GM19452 (cell line): ENCODE data around the gene ELF3.
"Not testable (repeated sequence)": the region's sequence is repeated elsewhere in the genome, so short reads cannot be mapped to it uniquely, and the experiment has no call there.

Experiments
- ATAC-seq: cut with Tn5 transposase; IDR thresholded peaks from one replicate; pipeline ENCODE4 v1.9.1; 2021; ENCODE audit not compliant: unreplicated experiment

Gene ELF3

DNA sequence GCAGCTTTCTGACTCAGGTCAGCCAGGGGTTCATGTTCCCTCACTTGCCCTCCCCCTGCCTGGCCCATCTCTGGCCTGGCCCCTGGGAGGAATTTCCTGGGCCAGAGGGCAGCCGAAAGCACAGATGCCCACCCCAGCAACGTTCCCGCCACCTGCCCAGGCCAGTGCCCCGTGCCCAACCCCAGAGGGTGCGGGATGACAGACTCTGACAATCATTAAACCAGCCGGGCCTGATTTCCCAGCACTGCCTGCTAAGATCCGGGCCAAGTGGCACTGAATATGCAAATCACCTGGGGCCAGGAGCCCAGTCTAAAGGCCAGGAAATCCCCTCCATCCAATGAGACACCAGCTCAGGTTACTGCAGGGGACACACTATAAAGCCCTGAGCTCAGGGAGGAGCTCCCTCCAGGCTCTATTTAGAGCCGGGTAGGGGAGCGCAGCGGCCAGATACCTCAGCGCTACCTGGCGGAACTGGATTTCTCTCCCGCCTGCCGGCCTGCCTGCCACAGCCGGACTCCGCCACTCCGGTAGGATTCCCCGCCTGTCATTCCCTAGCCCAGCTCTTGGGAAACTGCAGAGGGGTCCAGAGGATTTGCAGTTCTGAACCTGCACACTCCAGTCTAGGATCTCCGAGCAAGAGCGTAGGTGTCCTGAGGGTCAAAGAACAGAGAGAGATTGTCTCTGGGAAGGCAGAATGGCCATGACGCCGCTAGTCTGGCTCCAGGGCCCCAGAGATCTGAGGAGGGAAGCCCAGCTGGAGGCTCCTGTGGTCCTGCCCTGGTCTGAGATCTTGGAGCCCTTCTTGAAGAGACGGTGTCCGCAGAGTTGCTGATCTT is at the start of gene ELF3:
ELF3 (plus strand) TSS at position 408 of the 836 bp plus-strand sequence. CDS start 550 bp downstream, outside the sequence.
- ATAC-seq: peak; percentile 75

DNA sequence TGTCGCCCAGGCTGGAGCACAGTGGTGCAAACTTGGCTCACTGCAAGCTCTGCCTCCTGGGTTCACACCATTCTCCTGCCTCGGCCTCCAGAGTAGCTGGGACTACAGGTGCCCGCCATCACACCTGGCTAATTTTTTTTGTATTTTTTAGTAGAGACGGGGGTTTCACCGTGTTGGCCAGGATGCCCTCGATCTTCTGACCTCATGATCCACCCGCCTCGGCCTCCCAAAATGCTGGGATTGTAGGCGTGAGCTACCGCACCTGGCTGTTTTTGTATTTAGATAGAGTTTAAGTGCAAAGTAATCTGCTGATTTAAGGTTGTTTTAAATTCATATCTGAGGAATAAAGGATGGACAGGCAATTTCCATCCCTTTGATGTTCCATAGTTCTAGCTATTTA is 48.0 kb upstream of the ELF3 start:
- not testable (repeated sequence) for ATAC-seq

DNA sequence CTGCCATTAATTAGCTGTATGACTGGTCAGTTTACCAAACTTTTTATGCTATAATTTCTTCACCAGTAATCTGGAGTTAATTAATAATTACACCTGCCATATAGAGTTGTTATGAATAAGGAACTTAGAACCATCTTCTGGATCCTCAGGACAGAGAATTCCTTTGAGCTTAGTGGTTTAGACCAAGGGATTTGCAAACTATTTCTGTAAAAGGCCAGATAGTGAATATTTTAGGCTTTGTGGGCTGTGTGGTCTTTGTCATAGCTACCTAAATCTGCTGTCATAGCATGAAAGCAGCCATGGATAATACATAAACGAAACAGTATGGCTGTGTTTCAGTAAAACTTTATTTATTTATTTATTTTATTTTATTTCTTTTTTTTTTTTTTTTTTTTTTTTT is 46.1 kb upstream of the ELF3 start:
- no peak for ATAC-seq

DNA sequence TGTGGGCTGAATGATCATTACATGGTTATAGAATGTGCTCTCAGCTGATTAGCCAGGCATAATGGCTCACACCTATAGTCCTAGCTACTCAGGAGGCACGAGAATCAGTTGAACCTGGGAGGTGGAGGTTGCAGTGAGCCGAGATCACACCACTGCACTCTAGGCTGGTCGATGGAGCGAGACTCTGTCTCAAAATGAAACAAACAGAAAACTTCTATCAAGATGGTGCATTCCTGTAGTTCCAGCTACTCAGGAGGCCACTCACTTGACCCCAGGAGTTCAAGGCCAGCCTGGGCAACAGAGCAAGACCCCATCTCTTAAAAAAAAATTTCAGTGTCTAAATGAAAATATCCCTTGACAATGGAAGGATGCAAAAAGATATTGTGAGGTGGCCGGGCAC is 44.2 kb upstream of the ELF3 start:
- ATAC-seq: no peak

DNA sequence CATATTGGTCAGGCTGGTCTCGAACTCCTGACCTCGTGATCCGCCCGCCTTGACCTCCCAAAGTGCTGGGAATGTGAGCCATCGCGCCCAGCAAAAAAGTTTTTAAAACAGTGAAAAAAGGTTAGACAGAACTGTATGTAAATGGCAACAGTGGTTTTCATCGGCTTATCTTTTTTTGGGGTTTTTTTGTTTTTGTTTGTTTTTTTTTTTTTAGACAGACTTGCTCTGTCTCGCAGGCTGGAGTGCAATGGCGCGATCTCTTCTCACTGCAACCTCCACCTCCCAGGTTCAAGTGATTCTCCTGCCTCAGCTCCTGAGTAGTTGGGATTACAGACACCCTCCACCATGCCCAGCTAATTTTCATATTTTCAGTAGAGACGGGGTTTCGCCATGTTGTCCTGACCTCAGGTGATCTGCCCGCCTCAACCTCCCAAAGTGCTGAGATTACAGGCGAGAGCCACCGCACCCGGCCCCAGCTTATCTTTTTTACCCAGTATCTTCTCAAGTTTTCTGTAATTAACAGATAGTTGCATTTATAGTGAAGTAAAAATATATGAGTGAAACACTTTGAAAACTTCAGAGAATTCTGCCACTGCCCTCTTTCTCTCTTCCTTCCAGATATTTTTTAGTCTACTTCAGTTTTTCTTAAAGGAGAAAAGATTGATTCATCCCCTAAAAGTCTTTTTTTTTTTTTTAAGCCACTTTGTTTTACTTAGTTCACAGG is 42.0 kb upstream of the ELF3 start:
- no peak for ATAC-seq

DNA sequence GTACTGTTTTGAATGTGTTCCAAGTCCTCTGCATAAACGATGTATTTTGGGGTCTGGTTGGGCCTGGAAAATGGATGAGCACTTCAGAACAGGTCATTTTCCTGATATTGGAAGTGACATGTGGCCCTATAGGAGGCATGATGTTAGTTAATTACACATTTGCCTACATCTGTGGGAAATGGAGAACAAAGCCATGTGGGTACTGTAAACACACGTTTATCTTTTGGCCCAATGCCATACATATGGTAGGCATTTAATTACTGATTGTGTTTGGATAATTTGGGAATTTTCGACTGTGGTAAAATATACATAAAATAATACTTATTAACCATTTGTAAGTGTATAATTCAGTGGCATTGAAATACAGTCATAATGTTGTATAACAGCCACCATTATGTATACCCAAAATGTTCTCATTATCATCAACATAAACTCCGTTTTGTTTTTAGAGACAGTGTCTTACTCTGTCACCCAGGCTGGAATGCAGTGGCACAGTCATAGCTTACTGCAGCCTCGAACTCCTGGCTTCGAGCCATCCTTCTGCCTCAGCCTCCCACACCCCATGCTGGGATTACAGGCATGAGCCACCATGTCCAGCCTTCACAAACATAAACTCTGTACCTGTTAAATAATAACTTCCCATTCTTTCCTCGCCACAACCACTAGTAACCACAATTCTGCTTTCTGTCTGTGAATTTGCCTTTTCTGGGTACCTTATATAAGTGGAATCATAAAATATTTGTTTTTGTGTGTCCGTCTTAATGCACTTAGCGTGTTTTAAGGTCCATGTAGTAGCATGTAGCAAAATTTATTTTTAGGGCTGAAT is 39.8 kb upstream of the ELF3 start:
- ATAC-seq: no peak

DNA sequence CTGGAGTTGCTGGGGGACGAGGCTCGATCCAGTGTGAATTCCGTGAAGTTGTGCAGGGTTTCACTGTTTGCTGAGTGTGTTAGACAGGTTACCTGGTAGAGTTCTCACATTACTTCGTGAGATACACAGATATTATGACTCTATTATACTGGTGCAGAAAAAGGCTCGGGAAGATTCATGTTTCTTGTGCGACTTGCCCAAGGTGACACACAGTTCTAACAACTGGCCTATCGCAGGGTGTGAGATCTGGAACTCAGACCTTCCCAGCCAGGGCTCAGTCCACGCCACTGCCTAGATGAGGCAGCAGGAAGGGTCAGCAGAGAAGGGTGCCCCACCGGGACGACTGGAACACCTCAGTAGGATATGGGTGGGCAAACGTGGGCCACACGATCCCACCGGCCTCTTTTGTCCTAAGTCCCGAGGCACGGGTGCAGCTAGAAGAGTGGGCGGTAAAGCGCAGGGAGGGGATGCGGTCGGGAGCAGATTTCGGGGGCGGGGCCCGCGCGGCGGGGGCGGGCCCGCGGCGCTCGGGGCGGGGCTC is 28.2 kb upstream of the ELF3 start:
- no peak for ATAC-seq

DNA sequence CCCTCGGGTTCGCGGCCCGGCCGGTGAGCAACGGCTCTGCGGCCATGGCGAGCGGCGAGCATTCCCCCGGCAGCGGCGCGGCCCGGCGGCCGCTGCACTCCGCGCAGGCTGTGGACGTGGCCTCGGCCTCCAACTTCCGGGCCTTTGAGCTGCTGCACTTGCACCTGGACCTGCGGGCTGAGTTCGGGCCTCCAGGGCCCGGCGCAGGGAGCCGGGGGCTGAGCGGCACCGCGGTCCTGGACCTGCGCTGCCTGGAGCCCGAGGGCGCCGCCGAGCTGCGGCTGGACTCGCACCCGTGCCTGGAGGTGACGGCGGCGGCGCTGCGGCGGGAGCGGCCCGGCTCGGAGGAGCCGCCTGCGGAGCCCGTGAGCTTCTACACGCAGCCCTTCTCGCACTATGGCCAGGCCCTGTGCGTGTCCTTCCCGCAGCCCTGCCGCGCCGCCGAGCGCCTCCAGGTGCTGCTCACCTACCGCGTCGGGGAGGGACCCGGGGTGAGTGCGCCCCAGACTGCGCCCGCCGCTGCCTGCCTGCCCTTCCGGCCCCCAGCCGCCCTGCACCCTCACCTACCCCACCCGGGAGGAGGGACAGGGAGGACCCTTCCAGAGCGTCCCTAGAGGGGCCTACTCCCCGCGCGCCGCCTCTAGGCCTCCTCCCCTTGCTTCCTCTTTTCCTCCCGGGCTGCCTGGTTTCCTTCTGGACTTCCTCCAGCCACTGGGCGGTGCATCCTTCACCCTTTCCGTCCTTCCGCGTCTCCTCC is 27.6 kb upstream of the ELF3 start, which contains the start of gene RNPEP:
RNPEP (plus strand) TSS at position 26 of the 757 bp plus-strand sequence; CDS start at position 45, 19 bp downstream.
- ATAC-seq: peak; percentile 79

DNA sequence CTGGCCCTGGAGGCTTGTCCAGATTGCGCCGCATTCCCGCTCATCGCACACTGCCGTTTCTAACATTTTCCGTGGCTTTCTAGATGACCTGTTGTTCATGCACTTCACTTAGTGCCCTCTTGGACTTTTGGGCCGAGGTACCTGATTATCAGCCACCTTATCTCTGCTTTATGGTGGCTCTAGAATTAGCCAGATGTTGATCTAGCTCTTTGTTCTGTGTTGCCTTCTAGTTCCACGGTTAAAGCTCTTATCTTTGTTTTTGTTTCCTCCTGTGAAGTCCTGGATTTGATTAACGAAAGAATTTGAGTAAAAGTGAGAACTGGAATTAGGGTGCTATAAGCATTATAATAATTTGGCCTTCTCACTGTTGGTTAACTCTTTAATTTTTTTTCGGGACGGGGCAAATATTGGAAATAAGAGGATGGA is 27.0 kb upstream of the ELF3 start:
- peak; percentile 24 for ATAC-seq

DNA sequence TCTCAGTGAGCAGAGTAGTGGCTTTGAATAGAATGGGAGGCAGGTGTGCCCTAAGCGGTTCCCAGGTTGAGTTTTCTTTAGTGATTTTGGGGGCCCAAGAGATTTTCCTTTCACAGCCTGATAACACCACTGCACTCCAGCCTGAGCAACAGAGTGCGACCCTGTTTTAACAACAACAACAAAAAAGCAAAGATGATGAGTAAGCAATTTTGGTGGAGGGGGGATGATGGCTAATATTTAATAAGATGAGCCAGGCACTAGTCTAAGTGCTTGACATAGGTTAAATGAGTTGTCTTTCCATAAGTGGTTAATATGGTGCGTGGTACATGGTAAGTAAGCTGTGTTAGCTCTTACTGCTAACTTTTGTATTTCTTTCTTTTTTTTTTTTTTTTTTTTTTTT is 25.9 kb upstream of the ELF3 start:
- ATAC-seq: no peak

DNA sequence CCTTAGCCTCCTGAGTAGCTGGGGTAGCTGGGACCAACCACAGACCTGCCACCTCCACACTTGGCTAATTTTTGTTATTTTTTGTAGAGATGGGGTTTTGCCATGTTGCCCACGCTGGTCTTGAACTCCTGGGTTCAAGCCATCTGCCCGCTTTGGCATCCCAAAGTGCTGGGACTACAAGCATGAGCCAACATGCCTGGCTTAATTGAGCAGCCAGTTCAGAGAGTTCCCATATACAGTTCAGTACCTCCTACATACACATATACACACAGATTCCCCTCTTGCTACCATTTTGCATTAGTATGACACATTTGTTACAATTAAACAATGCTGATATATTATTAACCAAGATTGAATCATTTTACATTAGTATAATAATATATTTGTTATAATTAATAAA is 25.0 kb upstream of the ELF3 start:
- no peak for ATAC-seq

DNA sequence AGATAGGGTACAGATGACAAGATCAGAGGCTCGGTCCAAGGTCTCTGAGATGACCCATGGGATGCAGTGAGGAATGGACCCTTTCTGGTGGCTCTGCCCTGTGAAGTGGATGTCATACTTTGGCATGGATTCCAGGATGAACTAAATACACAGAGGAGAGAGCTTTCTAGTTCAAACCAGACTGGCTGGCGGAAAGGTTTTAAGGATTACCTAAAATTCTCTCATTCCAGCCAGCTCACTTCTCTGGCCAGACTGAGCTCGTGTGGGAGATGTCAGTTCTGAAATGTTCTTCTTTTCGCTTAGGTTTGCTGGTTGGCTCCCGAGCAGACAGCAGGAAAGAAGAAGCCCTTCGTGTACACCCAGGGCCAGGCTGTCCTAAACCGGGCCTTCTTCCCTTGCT is 21.8 kb upstream of the ELF3 start:
- no peak for ATAC-seq

DNA sequence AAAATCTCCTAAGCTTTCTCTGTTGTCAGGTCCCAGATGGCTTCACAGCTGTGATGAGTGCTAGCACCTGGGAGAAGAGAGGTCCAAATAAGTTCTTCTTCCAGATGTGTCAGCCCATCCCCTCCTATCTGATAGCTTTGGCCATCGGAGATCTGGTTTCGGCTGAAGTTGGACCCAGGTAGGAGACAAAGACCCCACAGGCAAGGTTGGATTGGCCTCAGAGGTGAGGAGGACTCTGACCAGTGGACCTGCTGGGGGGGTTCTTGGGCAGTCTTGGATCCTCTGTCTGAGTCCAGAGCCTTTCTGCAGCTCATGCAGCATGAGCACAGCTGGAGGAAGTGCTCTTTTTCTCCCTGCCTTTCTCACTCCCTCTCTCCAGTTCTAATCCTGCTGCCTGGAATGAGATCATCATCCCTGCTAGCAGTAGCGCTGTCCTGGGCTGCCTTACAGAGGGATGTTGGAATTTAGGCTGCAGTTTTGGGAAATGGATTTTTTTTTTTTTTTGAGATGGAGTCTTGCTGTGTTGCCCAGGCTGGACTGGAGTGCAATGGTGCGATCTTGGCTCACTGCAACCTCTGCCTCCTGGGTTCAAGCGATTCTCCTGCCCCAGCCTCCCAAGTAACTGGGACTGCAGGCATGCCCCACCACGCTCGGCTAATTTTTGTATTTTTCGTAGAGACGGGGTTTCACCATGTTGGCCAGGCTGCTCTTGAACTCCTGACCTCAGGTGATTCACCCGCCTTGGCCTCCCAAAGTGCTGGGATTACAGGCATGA is 20.8 kb upstream of the ELF3 start:
- no peak for ATAC-seq

DNA sequence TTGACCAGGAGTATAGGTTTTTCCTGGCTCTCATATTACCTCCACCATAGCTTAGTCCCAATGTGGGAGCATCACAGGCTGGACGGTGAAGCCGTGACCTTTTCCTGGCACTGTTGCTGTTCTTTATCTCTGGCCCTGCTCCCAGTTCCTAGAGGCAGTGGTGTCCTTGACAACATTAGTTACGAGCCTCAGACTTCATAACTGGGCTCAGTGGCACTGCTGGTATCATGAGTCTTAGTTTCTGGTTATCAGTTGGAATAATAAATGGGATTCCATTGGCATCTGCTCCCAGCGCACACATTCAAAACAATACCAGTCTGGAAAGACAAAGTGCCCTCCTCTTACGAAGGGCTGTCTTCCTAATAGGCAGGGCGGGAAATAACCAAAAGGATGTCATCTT is 20.0 kb upstream of the ELF3 start:
- no peak for ATAC-seq

DNA sequence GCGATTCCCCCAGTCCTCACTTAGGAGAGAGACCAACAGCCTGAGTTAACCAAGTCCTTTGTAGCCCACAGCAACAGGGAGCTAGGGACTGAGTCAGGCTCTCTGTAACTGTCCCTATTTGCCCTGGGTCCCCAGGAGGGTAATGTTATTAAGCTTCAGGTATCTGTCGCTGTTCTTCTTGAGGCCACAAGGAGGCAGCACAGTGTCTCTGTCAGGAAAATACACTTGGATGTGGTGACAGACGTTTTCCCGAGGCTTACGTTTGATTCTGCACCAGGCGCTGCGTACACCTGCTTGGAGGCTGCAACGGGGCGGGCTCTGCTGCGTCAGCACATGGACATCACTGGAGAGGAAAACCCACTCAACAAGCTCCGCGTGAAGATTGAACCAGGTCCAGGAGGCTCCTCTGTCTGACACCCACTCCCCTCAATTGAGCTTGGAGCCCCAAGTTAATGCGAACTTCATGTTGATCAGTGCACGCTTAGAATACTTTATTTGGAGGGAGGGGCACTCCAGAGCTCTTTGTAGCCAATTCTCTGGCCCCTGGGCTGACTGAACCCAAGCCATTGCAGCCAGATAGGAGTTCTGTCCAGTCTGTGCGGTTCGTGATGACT is 10.7 kb upstream of the ELF3 start:
- ATAC-seq: no peak

DNA sequence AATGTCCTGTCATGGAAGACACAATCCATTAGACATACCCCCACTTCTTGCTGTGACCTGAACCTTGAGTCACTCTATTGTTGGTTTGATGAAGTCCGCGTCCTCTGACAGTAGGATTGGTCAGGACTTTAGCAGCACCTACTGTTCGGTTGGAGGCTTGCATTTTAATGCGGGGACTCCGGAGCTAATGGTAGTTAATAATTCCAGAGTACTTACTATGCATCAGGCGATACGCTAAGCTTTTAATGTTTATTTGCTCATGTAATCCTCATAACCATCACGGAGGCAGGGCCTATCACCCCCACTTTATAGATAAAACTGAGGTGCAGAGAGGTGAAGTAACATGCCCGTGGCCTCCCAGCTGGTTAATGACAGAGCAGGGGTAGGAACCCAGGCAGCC is 7.9 kb upstream of the ELF3 start:
- ATAC-seq: no peak

DNA sequence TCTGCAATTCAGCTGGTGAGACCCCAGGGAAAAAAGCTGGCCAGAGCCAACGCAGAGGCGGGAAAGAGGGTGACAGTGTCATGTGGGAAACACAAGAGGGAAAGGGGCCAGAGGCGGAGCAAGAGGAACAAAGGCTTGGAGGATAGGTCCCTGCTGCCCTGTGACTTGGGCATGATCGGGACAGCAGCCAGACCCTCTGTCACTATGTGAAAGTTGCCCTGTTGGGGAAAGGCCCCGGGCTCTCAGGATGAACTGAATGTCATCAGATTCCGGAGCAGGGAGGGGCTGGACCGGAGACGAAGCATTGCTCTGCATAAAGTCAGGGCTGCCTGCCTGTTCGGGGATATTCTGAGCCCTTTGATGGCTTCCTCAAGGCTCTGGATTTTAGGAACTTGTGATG is 5.7 kb upstream of the ELF3 start:
- no peak for ATAC-seq

DNA sequence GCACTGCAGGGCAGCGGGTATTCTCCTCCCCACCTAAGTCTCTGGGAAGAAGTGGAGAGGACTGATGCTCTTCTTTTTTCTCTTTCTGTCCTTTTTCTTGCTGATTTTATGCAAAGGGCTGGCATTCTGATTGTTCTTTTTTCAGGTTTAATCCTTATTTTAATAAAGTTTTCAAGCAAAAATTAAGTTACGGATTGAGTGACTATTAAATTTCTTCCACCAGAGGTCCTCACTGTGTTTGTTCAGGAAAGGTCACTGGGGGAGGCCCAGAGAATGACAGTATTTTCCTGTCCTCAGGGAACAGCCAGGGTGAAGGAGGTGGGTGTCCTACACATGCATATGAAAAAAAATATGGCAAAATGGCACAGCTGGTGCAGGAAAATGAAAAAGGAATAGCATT is 4.4 kb upstream of the ELF3 start:
- no peak for ATAC-seq

DNA sequence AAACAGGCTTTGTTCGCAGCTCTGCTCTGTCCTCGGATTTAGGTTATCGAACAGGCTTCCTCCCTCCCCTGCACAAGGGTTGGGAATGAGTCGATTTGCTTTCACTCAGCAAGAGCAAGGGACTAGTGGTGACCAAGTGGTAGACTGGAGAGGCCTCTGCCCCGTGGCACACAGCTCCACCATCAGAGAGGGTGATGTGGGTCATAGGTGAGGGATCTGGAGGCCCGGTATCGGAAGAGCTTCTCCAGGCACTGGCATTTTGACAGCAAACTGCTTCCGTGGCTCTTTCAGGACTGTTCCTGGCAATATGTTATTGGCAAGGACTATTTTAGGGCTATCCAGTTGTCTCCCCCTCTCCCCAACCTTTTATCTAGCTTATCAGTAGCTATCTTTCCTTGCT is 3.1 kb upstream of the ELF3 start:
- no peak for ATAC-seq
